Measurements from ENCODE around the gene C1RL.
"Not testable (repeated sequence)": the region's sequence is repeated elsewhere in the genome, so short reads cannot be mapped to it uniquely, and the experiment has no call there.

The C1RL gene

DNA sequence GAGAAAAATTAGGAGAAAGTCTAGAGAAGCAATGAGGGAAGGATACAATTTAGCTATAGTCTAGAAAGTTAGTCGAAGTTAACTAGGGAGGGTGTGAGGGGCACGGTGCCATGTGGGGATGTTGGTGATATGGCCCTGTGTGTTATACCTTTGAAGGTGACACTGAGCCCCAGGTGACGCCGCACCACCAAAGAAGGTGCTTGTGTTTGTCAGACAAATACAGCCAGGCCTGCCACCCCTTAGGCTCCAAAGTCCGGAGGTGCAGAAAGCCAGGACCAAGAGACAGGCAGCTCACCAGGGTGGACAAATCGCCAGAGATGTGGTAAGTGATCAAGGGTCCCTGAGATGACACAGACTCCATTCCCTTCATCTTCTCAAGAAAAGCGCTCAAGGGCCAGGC is 47.4 kb downstream of the C1RL start:
- ATAC-seq = no peak
- no peak for DNase-seq

DNA sequence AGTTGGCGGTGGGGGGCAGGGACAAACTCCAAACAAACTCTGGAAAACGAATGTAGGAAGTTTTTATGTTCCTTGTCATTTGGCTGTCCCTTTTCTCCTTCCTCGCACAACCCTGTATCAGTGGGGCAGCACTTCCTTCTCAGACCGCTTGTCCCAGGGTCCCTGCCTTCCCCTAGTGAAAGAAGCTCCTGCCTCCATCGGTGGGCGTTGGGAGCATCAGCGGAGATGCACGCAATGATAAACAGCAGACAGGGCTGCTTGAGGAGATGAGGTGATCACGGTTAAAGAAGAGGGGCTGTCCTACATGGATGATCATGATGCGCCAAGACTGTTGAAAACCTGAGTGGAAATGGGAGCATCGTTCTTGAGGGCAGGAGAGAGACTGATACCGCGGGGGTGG is 47.9 kb downstream of the C1RL start:
- ATAC-seq = no peak

GRCh38 chr12:7060353-7060954 is 48.6 kb downstream of the C1RL start, which contains the start of gene C1S:
TSS of gene C1S (plus strand) at chr12:7060718. CDS start at chr12:7061913, 1,195 bp downstream.
- no peak for DNase-seq
- ATAC-seq = no peak

More for the DNA sequence above, 47.9 kb downstream of the C1RL start:
- DNase-seq = no peak

- ATAC-seq (no peak), DNase-seq (no peak)
Measured at GRCh38 chr12:7059780-7060179, 49.2 kb downstream of the C1RL start.

GRCh38 chr12:7058850-7059395 is 50.1 kb downstream of the C1RL start:
- ATAC-seq (no peak), DNase-seq (no peak)

GRCh38 chr12:7058163-7058845 is 50.7 kb downstream of the C1RL start:
- ATAC-seq (no peak), DNase-seq (no peak)

- not testable (repeated sequence) for ATAC-seq
Measured at GRCh38 chr12:7055736-7056135, 53.3 kb downstream of the C1RL start.

DNA sequence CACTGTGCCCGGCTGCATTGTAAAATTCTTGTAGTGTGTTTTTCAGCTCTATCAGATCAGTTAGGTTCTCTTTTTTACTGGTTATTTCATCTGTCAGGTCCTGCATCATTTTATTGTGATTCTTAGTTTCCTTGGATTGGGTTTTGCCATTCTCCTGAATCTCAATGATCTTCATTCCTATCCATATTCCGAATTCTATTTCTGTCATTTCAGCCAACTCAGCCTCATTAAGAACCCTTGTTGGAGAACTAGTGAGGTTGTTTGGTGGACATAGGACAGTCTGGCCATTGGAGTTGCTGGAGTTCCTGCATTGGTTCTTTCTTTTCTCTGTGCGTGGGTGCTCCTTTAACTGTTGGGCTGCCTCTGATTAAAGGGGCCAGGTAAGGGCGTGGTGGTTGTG is 54.1 kb downstream of the C1RL start:
- no peak for ATAC-seq
- DNase-seq = no peak

More at GRCh38 chr12:7055736-7056135, 53.3 kb downstream of the C1RL start:
- not testable (repeated sequence) for DNase-seq

GRCh38 chr12:7049973-7050372 is 59.0 kb downstream of the C1RL start:
- not testable (repeated sequence) for ATAC-seq, DNase-seq

GRCh38 chr12:7049445-7049951 is 59.5 kb downstream of the C1RL start:
- ATAC-seq, DNase-seq: not testable (repeated sequence)

DNA sequence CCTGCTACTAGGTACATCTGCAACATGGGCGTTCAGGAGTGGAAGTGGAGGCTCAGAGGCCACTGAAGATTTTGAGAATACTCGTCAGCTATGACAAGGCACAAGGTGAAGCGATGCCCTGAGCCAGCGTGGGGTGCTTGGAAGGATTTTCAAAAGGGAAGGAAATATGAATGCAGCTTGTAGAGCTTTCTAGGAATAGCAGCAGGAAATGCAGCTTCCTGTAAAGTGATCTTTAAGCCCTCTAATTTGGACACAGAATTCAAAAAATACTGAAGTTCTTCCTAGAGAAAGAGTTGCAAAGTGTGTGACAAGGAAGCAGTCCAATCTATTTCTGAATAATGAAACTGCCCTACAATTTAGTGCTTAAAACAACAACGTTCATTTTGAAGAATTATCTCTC is 61.7 kb downstream of the C1RL start:
- no peak for ATAC-seq
- no peak for DNase-seq

DNA sequence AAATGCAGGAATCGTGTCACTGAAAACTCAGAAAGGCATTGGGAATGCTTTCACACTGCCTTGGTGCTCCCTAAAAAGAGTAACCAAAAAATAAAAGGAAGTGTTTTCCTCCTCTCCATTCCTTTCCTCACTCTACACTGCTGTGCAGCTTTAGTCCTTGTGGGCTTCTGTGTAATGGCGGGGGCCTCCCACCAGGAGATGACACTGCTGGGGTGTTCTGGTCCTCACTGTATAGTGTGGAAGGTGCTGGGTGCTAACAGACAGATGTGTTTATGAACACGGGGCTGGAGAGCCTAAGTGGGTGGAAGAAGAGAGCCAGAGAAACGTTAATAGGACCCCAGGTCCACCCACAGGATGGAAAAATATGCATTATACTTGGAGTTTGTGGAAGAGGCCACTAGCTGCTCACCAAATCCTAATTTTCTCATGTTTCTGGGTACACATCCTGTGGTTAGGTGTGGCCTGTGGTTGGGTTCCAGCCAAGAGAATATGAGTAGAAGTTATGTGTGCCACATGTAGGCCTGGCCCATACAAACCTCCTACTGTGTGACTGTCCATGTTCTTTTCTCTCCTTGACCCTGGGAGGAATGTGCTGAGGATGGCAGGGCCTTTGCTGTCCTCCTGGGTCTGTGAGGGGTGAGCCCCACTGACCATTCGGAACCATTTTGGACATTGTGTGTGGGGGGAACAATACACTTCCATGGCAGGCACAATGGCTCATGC is 62.5 kb downstream of the C1RL start:
- no peak for ATAC-seq
- no peak for DNase-seq

- ATAC-seq (no peak), DNase-seq (no peak)
Measured at GRCh38 chr12:7045913-7046312, 63.1 kb downstream of the C1RL start.

All from stimulated activated naive CD8-positive, alpha-beta T cell treated with anti-CD3 and anti-CD28 coated beads, Interleukin-15, Interleukin-2, amounts not matched to agents 100 U/mL and 50 U/mL, for 24 hours (primary cell).